DLD1 (cell line): Measurements from ENCODE around the gene FAM83G.
"Not testable (repeated sequence)": the region's sequence is repeated elsewhere in the genome, so short reads cannot be mapped to it uniquely, and the experiment has no call there.

Experiments
- in situ Hi-C: cut with HindIII; loops from 2 replicates; pipeline ENCODE4 v1.10.0; 2017; ENCODE audit warnings: low sequenced_read_pairs

FAM83G gene

GRCh38 chr17:19004421-19005136 is at the start of gene FAM83G:
Gene FAM83G (minus strand): TSS chr17:19004764. CDS start chr17:19004041, 723 bp downstream.
- in situ Hi-C loops = no loop called here

GRCh38 chr17:19048826-19049225 is 44.3 kb upstream of the FAM83G start:
- in situ Hi-C loops = not testable (repeated sequence)

DNA sequence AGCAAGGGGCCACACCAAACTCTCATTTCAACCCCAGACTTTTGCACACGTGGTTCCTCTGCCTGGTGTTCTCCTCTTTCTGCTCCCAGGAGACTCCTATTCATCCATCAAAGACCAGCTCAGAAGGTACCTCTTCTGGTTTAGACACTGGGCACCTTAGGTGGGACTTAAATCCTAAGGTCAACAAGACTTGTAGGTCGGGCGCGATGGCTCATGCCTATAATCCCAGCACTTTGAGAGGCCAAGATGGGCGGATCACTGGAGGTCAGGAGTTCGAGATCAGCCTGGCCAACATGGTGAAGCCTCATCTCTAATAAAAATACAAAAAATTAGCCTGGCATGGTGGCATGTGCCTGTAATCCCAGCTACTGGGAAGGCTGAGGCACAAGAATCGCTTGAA is 42.9 kb upstream of the FAM83G start:
- in situ Hi-C loops = not testable (repeated sequence)

DNA sequence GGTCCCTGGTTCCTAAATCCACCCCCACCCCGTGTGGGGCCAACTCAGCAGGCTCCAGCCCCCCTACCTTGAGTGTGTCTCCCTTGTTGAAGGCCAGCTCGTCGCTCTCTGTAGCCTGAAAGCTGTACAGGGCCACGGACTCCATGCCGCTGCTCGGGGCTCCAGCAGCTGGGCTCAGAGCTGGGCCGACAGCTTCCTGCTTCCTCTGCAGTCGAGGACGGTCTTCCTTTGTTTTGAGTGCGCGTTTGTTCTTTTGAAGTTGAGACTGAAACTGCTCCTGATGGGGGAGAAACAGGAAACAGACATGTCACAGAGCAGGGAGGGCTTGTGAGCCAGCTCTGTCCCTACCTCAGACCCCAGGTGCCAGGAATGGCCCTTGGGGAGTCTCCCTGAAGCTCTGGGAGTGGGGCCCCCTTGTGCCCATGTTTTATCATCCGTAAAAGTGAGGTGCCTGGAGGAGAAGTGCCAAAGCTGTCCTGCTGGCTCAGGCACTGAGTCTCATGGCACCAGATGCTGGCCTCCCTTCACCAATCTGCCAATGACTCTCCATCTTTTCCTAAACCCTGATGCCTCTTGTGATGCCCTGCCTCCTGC is 42.3 kb upstream of the FAM83G start, which contains the start of gene GRAP:
Gene GRAP, minus strand, starts transcription at position 176 of the 594 bp plus-strand sequence. Its CDS starts 31 bp downstream, at position 145.
- in situ Hi-C loops = not testable (repeated sequence)

DNA sequence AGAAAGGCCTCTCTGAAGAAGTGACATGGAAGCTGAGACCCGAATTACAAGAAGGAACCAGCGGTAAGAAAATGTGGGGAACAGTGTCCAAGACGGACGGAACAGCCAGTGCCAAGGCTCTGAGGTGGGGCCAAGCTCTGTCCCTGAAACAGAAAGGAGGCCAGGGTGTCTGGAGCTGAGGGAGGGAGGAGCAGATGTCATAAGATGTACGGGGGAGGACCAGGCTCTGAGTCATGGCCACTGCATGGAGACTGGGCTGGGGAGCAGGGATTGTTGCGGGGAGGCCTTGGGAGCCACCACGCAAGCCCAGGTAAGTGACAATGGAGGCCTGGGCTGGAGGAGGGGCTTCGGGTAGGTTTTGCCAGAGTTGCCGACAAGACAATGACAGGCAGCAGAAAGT is 40.1 kb upstream of the FAM83G start:
- in situ Hi-C loops = not testable (repeated sequence)

GRCh38 chr17:19043032-19043431 is 38.5 kb upstream of the FAM83G start:
- in situ Hi-C loops = not testable (repeated sequence)

DNA sequence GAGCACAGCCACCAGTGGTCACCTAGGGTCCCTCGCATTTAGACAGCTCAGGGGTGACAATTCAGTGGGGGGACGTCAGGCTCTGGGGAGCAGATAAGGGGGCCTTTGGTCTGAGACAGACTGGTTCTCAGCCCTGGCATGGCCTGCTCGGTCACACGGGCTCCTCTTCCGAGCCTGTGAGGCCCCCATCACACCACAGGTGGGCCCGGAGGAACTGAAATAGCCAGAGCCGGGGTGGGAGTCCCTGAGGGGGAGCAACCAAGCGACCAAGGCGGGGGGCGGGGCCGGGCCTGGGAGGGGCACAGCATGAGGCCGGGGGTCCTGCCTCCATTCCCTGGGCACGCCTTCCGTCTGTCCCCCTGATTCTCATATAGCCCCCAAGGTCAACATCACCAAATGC is 37.8 kb upstream of the FAM83G start:
- in situ Hi-C loops = not testable (repeated sequence)

DNA sequence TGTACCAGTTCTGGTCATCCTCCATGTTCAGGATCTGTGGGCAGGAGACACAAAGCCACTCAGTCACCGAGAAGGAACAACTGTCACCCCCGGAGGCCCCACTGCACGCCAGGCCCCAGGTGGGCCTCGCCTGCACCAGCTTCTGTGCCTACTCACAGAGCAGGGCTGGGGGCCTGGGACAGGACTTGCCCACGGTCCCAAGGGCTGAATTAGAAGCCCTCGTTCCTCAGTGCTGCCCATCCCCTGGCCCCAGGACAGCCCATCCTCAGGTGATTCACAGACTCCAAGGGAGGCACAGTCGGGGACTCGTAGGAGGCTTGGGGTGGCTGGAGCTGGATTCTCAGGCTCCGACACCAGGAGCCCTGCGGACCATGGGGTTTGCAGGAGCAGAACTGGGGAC is 37.3 kb upstream of the FAM83G start:
- in situ Hi-C loops = not testable (repeated sequence)

DNA sequence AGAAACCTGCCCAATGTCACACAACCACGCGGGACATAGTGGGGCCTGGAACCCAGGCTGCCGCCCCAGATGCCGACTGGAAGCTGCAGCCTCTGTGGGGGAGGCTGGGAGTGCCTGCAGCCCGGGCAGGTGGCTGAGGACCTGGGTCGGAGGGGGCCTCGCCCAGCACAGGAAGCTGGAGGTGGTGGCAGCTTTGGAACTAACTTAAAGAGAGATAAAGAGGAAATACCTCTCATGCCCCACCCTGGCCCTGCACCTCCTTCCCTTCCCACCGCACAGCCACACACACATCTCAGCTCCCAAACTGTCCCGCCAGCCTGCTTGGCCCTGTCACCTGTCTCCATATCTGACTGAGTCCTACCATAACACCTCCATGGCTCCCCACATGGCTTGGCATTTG is 35.8 kb upstream of the FAM83G start:
- in situ Hi-C loops = not testable (repeated sequence)

DNA sequence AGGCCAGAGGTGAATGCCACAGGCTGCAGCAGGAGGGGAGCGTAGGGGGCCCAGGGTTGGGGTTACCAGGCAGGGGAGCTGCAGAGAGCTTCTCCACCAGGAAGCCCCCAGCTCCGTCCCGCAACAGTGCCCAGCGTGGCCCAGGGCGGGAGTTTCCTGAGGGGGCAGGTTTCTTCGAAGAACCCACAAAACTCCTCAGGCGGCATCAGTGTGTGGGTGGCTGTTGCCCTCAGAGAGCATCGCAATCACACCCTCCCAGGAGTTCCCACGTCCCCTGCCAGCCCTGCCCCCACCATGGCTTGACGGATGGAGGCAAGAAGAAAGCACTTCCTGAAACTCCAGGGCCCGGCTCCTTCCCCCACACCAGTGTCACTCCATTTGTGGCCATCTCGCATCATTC is 34.2 kb upstream of the FAM83G start:
- in situ Hi-C loops = not testable (repeated sequence)

DNA sequence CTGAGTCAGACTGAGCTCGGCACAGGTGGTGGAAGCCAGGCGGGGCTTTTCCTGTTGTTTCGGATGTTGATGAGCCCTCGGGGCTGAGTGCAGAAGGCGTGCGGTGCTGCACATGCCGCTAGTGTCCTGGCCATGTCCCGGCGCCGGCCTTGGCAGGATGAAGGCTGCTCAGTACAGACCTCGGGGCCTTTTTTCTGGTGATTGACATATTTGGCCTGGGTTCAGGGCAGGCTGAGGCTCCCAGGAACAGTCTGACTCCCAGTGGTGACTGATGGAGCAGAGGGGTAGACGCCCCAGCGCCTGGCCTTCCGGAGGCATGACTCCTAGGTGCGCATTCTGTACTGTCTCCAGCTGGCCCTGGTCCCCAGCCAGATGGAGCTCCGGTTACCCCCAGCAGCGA is 33.4 kb upstream of the FAM83G start:
- in situ Hi-C loops = not testable (repeated sequence)

GRCh38 chr17:19037547-19037946 is 33.0 kb upstream of the FAM83G start:
- in situ Hi-C loops = not testable (repeated sequence)

GRCh38 chr17:19036186-19036585 is 31.6 kb upstream of the FAM83G start:
- in situ Hi-C loops = not testable (repeated sequence)

DNA sequence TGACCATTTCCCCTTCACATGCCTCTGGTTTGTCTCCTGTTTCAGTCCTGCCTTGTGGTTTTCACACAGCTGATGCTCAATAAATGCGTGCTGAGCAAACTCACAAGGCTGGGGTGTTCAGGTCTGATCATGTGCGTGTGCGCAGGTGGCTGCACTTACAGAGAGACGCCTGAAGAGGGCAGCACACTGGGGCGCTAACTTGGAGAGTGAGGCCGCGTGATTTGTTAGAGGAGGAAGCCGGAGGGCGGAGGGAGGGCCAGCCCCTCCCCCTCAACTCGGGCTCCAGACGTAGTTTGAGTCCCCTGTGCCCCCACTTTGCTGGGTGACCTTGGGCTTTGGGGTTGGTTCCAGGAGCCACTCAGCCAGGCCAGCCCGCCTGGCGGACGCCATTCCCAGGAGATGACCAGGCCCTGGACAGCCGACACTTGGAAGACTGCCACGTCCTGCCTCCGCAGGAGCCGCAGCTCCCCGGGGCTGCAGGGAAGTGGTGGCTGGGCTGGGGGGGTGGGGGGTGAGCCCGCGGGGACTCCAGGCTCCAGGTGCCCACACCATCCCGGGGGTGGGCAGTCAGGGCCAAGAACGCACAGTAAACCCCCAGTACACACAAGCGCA is 27.9 kb upstream of the FAM83G start:
- in situ Hi-C loops = not testable (repeated sequence)

GRCh38 chr17:19031729-19032128 is 27.2 kb upstream of the FAM83G start:
- in situ Hi-C loops = not testable (repeated sequence)

DNA sequence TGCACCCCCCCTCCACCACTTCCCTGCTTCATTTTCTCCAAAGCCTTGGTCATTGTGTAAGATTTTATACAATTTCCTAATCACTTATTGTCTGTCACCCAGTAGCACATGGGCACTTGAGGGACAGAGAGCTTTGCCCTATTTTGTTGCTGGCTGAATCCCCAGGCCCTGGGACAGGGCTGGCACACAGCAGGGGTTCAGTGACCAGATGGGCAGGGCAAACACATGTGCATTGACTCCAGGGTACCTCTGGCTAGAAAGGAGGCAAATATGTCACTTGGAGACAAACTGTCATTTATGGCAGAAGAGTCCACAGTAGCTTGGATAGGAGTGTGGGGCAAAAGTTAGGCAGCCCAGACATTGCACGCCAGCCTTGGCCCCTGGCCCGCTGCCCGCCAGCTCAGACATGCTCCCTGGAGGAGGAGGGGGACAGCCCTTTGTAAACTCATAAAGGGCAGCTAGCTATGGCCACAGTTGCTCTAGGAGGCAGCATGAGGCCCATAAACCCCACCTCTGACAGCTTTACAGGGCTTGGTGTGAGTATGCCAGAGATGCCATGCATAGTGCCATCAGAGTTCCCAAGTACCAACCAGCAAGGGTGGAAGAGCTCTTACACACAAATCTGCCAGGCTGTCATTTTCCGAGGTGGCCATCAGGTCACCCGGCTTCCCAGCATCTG is 26.3 kb upstream of the FAM83G start:
- in situ Hi-C loops = not testable (repeated sequence)

GRCh38 chr17:19029740-19030139 is 25.2 kb upstream of the FAM83G start:
- in situ Hi-C loops = not testable (repeated sequence)

- in situ Hi-C loops = not testable (repeated sequence)
Observed at GRCh38 chr17:19028671-19029070, 24.1 kb upstream of the FAM83G start.

DNA sequence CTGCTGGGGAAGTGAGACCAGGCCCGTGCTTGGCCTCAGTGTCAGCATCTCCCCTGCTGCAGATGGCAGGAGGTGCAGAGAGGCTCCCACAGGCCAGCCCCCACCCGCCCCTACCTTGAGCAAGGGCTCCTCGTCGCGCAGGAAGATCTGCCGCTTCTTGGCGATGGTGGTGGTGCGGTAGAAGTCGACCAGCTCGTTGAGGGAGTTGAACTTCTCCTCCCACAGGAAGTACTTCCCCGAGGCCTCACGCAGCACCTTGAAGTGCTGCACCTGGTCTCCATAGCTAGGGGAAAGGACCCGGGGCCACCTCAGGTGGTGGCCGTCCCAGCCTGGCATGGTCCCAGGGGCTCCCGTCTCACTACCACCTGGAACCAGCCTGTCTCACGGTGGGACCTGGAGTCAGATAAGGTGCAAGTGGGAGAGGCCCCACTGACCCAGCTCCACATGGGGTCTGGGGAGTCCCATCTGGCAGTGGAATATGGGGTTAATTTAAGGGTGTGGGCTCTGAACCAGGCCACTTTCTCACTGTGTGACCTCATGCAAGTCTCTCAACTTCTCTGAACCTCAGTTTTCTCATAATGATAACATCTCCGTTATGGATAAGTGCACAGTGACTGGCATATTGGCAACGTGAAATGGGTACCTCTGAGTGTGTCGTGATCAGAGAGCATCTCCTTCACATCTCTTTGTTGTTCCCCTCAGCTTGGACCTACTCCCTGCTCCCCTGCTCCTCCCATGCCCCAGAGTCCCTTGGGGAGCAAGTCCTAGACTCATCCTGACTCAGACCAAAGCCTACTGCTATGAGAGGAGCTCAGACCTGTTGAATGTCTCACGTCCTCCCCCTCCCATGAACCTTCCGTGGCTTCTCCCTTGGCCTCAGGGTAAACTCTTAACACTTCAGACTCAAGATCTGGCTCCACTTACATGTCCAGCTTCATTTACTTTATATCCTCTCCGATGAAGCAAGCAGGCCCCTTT is 19.8 kb upstream of the FAM83G start:
- in situ Hi-C loops = no loop called here
